CD4-positive, alpha-beta T cell (primary cell): Measurements from ENCODE around the gene TLCD4. TPM values are rescaled to one million over a fixed set of nuclear protein-coding genes. Genes with fewer than 3 reads are reported as not detected.

ENCODE experiments used
- ATAC-seq: fragments of 200-7000 bp; cut with Tn5 transposase; one replicate; pipeline ENCODE4 v1.10.0; 2022; ENCODE audit warnings: mild to moderate bottlenecking; ENCODE audit not compliant: poor library complexity
- CTCF ChIA-PET: fragments of 350-600 bp; sonication (Branson Sonifier 250); formaldehyde crosslinking; loops from one replicate; lab custom pipeline; 2021; ENCODE audit warnings: antibody characterized with exemption, inconsistent platforms; lab: Charles Lee
- POLR2A ChIA-PET: fragments of 350-600 bp; sonication (Branson Sonifier 250); formaldehyde crosslinking; loops from one replicate; lab custom pipeline; 2021; ENCODE audit warnings: antibody characterized with exemption, inconsistent platforms; lab: Charles Lee
- DNase-seq, 14 experiments: peaks; one replicate each; pipeline ENCODE4 v3.0.0-alpha.2; 2013 to 2020; ENCODE audit warnings: mixed read lengths in 2 of 14
- H3K27ac ChIP-seq, 2 donors: one replicate each; pipeline versions ENCODE4 v1.5.1 to v1.7.0; 2013; ENCODE audit warnings: low read length in 2 of 2, low read depth in 1 of 2, mild to moderate bottlenecking in 1 of 2
- H3K27me3 ChIP-seq, 2 experiments: 1 replicate in 1 of 2; 2 replicates in 1 of 2; pipeline versions ENCODE4 v1.6.1 to v1.7.0; 2013; ENCODE audit warnings: low read length in 2 of 2, control low read depth in 1 of 2, mild to moderate bottlenecking in 1 of 2, moderate library complexity in 1 of 2; ENCODE audit not compliant: insufficient read depth in 2 of 2, control insufficient read depth in 1 of 2
- H3K36me3 ChIP-seq: one replicate; pipeline ENCODE4 v1.6.1; 2013; ENCODE audit warnings: low read length, control low read depth; ENCODE audit not compliant: insufficient read depth
- H3K4me1 ChIP-seq: one replicate; pipeline ENCODE4 v1.6.1; 2013; ENCODE audit warnings: low read length, control low read depth; ENCODE audit not compliant: insufficient read depth
- H3K4me3 ChIP-seq: one replicate; pipeline ENCODE4 v1.5.1; 2013; ENCODE audit warnings: mild to moderate bottlenecking, low read length, moderate library complexity
- H3K9me3 ChIP-seq, 2 experiments: 1 replicate in 1 of 2; 2 replicates in 1 of 2; pipeline versions ENCODE4 v1.6.1 to v1.7.0; 2013; ENCODE audit warnings: low read length in 2 of 2, mild to moderate bottlenecking in 2 of 2, control low read depth in 1 of 2, moderate library complexity in 1 of 2; ENCODE audit not compliant: control insufficient read depth in 1 of 2, insufficient read depth in 1 of 2
- H3K27ac Mint-ChIP-seq: one replicate; pipeline ENCODE4 v1.8.0; 2020; ENCODE audit warnings: mixed read lengths
- H3K27me3 Mint-ChIP-seq: one replicate; pipeline ENCODE4 v1.8.0; 2021; ENCODE audit warnings: mixed read lengths
- H3K36me3 Mint-ChIP-seq: one replicate; pipeline ENCODE4 v1.8.0; 2021; ENCODE audit warnings: low read depth, mixed read lengths
- H3K4me1 Mint-ChIP-seq: one replicate; pipeline ENCODE4 v1.8.0; 2021; ENCODE audit warnings: low read depth, mixed read lengths
- H3K4me3 Mint-ChIP-seq: one replicate; pipeline ENCODE4 v1.8.0; 2020; ENCODE audit warnings: mild to moderate bottlenecking, mixed read lengths
- H3K9me3 Mint-ChIP-seq: one replicate; pipeline ENCODE4 v1.8.0; 2020; ENCODE audit warnings: mixed read lengths
- intact Hi-C, 2 experiments: fragments of 100-400 bp; cut with DNase I in 1 of 2; cut with micrococcal nuclease in 1 of 2; formaldehyde crosslinking; loops; one replicate each; pipeline versions ENCODE4 v1.15.1 to v1.9.0; 2023 to 2025; cut with DNase I, micrococcal nuclease
- total RNA-seq, 174 experiments: library from RNA in 2 of 174; stranded (reverse) in 2 of 174; gene quantifications; one replicate each; pipeline ENCODE4 v1.2.3 and lab custom pipeline; 2021 to 2026
- TF ChIP-seq, protein P1 (sequence below): fragments of 200-600 bp; IDR thresholded peaks from one replicate; pipeline ENCODE4 v1.8.0; 2022; ENCODE audit warnings: antibody characterized with exemption, mild to moderate bottlenecking

TLCD4 gene
- total RNA-seq, 2 experiments from 2014 or later: 0.11 TPM; not detected in 1

DNA sequence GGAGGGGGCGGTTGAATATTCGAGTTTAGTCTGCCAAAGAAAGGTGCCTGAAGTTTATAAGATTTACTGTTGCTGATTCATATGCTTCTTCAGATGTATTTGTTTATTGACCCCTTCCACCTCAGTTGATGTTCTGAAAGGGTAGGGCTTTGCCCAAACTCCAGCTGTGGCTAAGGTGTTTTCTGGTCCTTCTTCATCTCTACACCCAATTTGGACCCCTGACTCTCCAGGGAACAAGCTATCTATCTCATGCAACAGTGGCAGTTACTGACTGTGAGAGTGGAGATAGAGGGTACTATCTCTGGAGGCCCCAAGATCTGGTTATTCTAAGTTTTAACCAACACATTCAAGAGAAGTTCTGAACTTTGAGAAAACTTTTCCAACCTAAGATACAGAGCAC, 31.8 kb upstream of the TLCD4 start:
- Mint-ChIP-seq H3K9me3 (no peaks in the 10 kb centered on the region), H3K36me3 (no peaks in the 10 kb centered on the region), H3K4me1 (no peaks in the 10 kb centered on the region), H3K4me3 (no peak overlapping the region), H3K27ac (no peak overlapping the region), H3K27me3 (peaks cover 33% of the 10 kb centered on the region)
- ChIA-PET POLR2A (no interaction called here), CTCF (interaction anchor here (1.3 to 2.5 kb wide), 4 partner anchors 9 to 149 kb away, joined by 4 to 9 read pairs (median 4); partner anchors contain the start of genes RWDD3 and TLCD4)
- Histone ChIP-seq H3K4me1 (no peaks in the 10 kb centered on the region), H3K27ac (no peak overlapping the region), H3K9me3 (no peaks in the 10 kb centered on the region), H3K27me3 (peaks cover 0 to 10% of the 10 kb centered on the region in 2 experiments), H3K36me3 (no peaks in the 10 kb centered on the region), H3K4me3 (no peak overlapping the region)
- DNase-seq (no peak), ATAC-seq (no peak)
- TF ChIP-seq, protein P1, sequence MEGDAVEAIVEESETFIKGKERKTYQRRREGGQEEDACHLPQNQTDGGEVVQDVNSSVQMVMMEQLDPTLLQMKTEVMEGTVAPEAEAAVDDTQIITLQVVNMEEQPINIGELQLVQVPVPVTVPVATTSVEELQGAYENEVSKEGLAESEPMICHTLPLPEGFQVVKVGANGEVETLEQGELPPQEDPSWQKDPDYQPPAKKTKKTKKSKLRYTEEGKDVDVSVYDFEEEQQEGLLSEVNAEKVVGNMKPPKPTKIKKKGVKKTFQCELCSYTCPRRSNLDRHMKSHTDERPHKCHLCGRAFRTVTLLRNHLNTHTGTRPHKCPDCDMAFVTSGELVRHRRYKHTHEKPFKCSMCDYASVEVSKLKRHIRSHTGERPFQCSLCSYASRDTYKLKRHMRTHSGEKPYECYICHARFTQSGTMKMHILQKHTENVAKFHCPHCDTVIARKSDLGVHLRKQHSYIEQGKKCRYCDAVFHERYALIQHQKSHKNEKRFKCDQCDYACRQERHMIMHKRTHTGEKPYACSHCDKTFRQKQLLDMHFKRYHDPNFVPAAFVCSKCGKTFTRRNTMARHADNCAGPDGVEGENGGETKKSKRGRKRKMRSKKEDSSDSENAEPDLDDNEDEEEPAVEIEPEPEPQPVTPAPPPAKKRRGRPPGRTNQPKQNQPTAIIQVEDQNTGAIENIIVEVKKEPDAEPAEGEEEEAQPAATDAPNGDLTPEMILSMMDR: no peak
- intact Hi-C loops: loop anchor here (5.0 kb wide), 1 partner anchor 147 kb away; the partner anchor contains the start of gene RWDD3 (in 2 of the 2)

DNA sequence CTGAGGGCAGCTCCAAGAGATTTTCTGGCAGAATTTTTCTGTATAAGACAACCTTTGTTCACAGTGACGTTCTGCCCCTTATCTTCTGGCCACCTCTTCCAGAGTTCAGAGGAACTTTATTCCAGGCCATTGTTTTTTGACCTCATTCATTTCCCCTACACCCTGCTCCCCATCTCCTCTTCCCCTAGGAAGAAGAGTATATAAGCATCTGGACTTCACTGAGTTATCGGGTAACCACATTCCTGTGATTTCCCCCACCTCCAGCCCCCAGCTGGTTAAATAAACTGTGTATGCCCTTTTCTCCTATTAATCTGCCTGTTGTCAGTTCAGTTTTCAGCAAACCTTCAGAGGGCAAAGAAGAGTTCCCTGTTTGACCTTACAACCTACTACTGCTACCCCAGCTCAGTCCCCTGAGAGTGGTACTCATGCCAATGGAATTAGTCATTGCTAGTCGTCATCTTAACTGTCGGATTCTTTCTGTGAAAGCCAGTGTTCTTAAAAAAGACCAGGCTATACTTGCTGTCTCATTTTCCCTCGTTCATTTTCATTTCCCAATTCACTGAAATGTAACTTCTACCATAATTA, 30.1 kb upstream of the TLCD4 start:
- Mint-ChIP-seq H3K9me3 (no peaks in the 10 kb centered on the region), H3K27ac (no peak overlapping the region)
- intact Hi-C loops: loop anchor here (5.0 kb wide), 1 partner anchor 145 kb away; the partner anchor contains the start of gene RWDD3 (in 2 of the 2)

DNA sequence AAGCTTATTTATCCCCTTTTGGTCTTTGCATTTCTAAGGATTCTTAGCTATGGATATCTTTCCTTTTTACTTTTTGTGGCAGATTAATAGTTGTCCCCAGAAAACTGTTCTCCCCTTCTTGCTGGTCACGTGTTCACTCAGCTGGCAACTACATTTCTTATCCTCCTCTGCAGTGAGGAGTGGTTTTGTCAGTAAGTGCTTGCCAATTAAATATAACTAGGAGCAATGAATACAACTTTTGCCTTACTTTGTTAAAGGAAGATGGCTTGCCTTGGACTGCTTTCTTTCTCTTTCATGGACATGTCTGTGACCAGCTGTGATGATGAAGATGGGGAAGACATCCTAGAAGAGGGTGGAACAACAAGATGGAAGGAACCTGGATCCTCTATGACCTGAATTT, 28.9 kb upstream of the TLCD4 start:
- ATAC-seq (no peak), DNase-seq (no peak)
- Mint-ChIP-seq H3K27ac (no peak overlapping the region), H3K27me3 (peaks cover 40% of the 10 kb centered on the region), H3K9me3 (no peaks in the 10 kb centered on the region), H3K4me1 (no peaks in the 10 kb centered on the region), H3K36me3 (no peaks in the 10 kb centered on the region), H3K4me3 (no peak overlapping the region)
- Histone ChIP-seq H3K4me1 (no peaks in the 10 kb centered on the region), H3K4me3 (no peak overlapping the region), H3K9me3 (peaks cover 0 to 7% of the 10 kb centered on the region in 2 experiments), H3K36me3 (no peaks in the 10 kb centered on the region), H3K27ac (no peak overlapping the region), H3K27me3 (peaks cover 0 to 5% of the 10 kb centered on the region in 2 experiments)
- ChIA-PET CTCF (interaction anchor here (0.9 to 1.1 kb wide), 2 partner anchors 29 to 146 kb away, joined by 3 read pairs; partner anchors contain the start of genes RWDD3 and TLCD4), POLR2A (no interaction called here)
- intact Hi-C loops: loop anchor here (5.0 kb wide), 1 partner anchor 144 kb away; the partner anchor contains the start of gene RWDD3 (in 2 of the 2)
- TF ChIP-seq, protein P1: no peak

More for the DNA sequence above, 30.1 kb upstream of the TLCD4 start:
- H3K27me3 Mint-ChIP-seq: peaks cover 42% of the 10 kb centered on the region
- no peak overlapping the region for H3K4me3 Mint-ChIP-seq
- ChIA-PET POLR2A (no interaction called here), CTCF (no interaction called here)
- ATAC-seq: no peak
- no peaks in the 10 kb centered on the region for H3K36me3 Mint-ChIP-seq
- peaks cover 0 to 7% of the 10 kb centered on the region in 2 experiments for H3K9me3 ChIP-seq
- H3K27me3 ChIP-seq: peaks cover 0 to 6% of the 10 kb centered on the region in 2 experiments
- TF ChIP-seq, protein P1: no peak
- no peak for DNase-seq
- H3K4me1 Mint-ChIP-seq: no peaks in the 10 kb centered on the region
- H3K4me3 ChIP-seq: no peak overlapping the region
- H3K27ac ChIP-seq: no peak overlapping the region
- no peaks in the 10 kb centered on the region for H3K4me1 ChIP-seq
- H3K36me3 ChIP-seq: no peaks in the 10 kb centered on the region
